SU-DHL-6 (cell line): Measurements from ENCODE around the gene IGF2R.

Experiments used
- H2AFZ ChIP-seq: fragments of 200-600 bp; sonication (generic); 2 replicates; pipeline ENCODE4 v1.6.1; 2014; ENCODE audit warnings: low read depth, mild to moderate bottlenecking, moderate library complexity, mixed read lengths, antibody characterized with exemption, low read length; ENCODE audit not compliant: severe bottlenecking
- H3F3A ChIP-seq: fragments of 200-600 bp; shearing (Covaris generic); 2 replicates; pipeline ENCODE4 v1.6.0; 2016; ENCODE audit warnings: antibody characterized with exemption, mild to moderate bottlenecking; ENCODE audit not compliant: insufficient read depth
- H3K27ac ChIP-seq: fragments of 200-600 bp; sonication (generic); 2 replicates; pipeline ENCODE4 v1.5.1; 2016; ENCODE audit warnings: low read depth, mild to moderate bottlenecking, low read length, moderate library complexity, mixed read lengths
- H3K27me3 ChIP-seq: fragments of 200-600 bp; sonication (generic), shearing (Covaris generic); 2 replicates; pipeline ENCODE4 v1.6.0; 2014; ENCODE audit warnings: mild to moderate bottlenecking, low read length
- H3K36me3 ChIP-seq: fragments of 200-600 bp; sonication (generic); 2 replicates; pipeline ENCODE4 v1.6.1; 2014; ENCODE audit warnings: mild to moderate bottlenecking, low read length, mixed read lengths
- H3K4me2 ChIP-seq: fragments of 300-600, 200-600 bp; shearing (Covaris generic), sonication (generic); 2 replicates; pipeline ENCODE4 v1.6.0; 2014; ENCODE audit warnings: low read length, low read depth, mild to moderate bottlenecking; ENCODE audit not compliant: poor library complexity, severe bottlenecking
- H3K4me3 ChIP-seq: fragments of 200-600 bp; sonication (generic); 2 replicates; pipeline ENCODE4 v1.5.1; 2014; ENCODE audit warnings: antibody characterized with exemption, low read length, mild to moderate bottlenecking, mixed read lengths; ENCODE audit not compliant: insufficient read depth, poor library complexity, severe bottlenecking
- H3K79me2 ChIP-seq: fragments of 200-600 bp; sonication (generic); 2 replicates; pipeline ENCODE4 v1.6.1; 2014; ENCODE audit warnings: mild to moderate bottlenecking, low read length, moderate library complexity; ENCODE audit not compliant: insufficient read depth
- H3K9ac ChIP-seq: fragments of 200-600 bp; sonication (generic); 2 replicates; pipeline ENCODE4 v1.7.0; 2014; ENCODE audit warnings: mild to moderate bottlenecking, low read length
- H3K9me2 ChIP-seq: fragments of 200-600 bp; sonication (generic); replicated peaks from 2 replicates; pipeline ENCODE4 v1.6.1; 2014; ENCODE audit warnings: low read length; ENCODE audit not compliant: insufficient read depth
- H3K9me3 ChIP-seq: fragments of 200-600 bp; sonication (generic); 2 replicates; pipeline ENCODE4 v1.6.1; 2014; ENCODE audit warnings: low read length, mixed read lengths; ENCODE audit not compliant: insufficient read depth
- H4K20me1 ChIP-seq: fragments of 200-600 bp; sonication (generic); 2 replicates; pipeline ENCODE4 v1.6.1; 2014; ENCODE audit warnings: low read depth, mild to moderate bottlenecking, antibody characterized with exemption, low read length, moderate library complexity, mixed read lengths
- EZH2phosphoT487 ChIP-seq: fragments of 200-600 bp; sonication (generic), shearing (Covaris generic); conservative IDR thresholded peaks from 2 replicates; pipeline ENCODE4 v1.6.1; 2018; ENCODE audit warnings: mild to moderate bottlenecking, antibody characterized with exemption, low read length, moderate library complexity, mixed read lengths
- TF ChIP-seq, protein P1 (sequence below): fragments of 200-600 bp; sonication (generic); IDR thresholded peaks from one replicate; pipeline ENCODE4 v1.5.1; 2017; ENCODE audit warnings: antibody characterized with exemption, mild to moderate bottlenecking, low read length, moderate library complexity; ENCODE audit not compliant: insufficient read depth, poor library complexity, severe bottlenecking

Gene IGF2R

DNA sequence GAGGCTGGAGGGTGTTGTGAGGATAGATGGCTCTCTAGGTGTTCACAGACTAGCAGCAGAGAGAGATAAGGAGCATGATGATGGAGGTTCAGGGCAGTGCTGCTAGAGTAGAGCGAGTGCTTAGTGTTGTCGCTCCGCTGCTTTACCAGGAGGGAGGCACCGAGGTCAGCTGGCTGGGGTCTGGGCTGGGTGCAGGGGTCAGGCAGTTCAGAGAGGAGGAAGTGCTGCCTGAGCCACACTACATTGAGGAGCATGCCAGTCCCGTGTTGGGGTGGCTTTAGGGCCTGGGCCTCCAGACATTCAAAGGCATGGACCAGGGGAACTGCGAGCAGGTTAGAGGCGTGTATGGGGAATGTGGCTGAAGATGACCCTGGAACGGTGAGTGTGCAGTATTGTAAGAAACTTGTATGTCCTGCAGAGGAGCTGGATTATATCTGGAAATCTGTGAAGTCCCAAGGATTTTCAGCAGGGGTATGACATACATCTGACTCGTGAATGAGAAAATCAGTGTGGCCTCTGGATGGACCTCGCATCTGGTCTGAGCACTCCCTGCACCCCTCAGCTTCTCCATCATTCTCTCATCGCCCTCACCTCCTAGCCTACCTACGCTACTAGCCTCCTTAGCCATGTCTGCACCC lies 66.9 kb downstream of the IGF2R start:
- 0 out of 2 replicates have a peak, but pooled peaks cover 4% of the 10 kb centered on the region for H3K36me3 ChIP-seq
- H3K9me2 ChIP-seq: no peaks in the 10 kb centered on the region
- no peak overlapping the region for H3K9ac ChIP-seq
- H3K4me2 ChIP-seq: no peak overlapping the region
- no peaks in the 10 kb centered on the region for H3K9me3 ChIP-seq
- H3K27me3 ChIP-seq: no peaks in the 10 kb centered on the region
- H3K4me3 ChIP-seq: no peak overlapping the region
- no peak overlapping the region for H2AFZ ChIP-seq
- H3F3A ChIP-seq: no peaks in the 10 kb centered on the region
- TF ChIP-seq, protein P1, sequence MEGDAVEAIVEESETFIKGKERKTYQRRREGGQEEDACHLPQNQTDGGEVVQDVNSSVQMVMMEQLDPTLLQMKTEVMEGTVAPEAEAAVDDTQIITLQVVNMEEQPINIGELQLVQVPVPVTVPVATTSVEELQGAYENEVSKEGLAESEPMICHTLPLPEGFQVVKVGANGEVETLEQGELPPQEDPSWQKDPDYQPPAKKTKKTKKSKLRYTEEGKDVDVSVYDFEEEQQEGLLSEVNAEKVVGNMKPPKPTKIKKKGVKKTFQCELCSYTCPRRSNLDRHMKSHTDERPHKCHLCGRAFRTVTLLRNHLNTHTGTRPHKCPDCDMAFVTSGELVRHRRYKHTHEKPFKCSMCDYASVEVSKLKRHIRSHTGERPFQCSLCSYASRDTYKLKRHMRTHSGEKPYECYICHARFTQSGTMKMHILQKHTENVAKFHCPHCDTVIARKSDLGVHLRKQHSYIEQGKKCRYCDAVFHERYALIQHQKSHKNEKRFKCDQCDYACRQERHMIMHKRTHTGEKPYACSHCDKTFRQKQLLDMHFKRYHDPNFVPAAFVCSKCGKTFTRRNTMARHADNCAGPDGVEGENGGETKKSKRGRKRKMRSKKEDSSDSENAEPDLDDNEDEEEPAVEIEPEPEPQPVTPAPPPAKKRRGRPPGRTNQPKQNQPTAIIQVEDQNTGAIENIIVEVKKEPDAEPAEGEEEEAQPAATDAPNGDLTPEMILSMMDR: no peak
- H3K79me2 ChIP-seq: no peaks in the 10 kb centered on the region
- no peak overlapping the region for H3K27ac ChIP-seq
- H4K20me1 ChIP-seq: no peaks in the 10 kb centered on the region

DNA sequence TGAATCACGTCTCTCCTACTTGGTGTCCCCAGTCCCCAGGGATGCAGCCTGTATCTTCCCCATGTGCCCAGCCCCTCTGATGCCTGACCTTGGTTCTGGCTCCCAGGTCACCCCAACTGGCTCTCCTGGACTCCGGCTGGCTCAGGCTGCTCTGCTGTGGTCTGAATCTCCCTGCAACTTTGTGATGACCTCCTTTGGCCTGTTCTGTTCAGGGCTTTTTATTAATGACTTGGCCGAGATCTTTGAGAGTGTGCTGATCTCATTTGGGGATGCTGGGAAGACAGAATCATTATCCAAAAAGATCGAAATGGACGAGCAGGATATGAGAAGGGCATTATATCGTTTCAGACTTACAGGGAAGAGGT lies 67.4 kb downstream of the IGF2R start:
- Histone ChIP-seq H3K4me3 (no peak overlapping the region), H3K4me2 (no peak overlapping the region), H3K9me3 (no peaks in the 10 kb centered on the region), H3K9me2 (no peaks in the 10 kb centered on the region), H3K9ac (no peak overlapping the region), H3K27ac (no peak overlapping the region), H3K27me3 (no peaks in the 10 kb centered on the region), H4K20me1 (no peaks in the 10 kb centered on the region), H3F3A (no peaks in the 10 kb centered on the region), H3K36me3 (0 out of 2 replicates have a peak, but pooled peaks cover 4% of the 10 kb centered on the region), H3K79me2 (no peaks in the 10 kb centered on the region), H2AFZ (no peak overlapping the region)
- TF ChIP-seq EZH2phosphoT487: no peak
- TF ChIP-seq, protein P1: no peak

DNA sequence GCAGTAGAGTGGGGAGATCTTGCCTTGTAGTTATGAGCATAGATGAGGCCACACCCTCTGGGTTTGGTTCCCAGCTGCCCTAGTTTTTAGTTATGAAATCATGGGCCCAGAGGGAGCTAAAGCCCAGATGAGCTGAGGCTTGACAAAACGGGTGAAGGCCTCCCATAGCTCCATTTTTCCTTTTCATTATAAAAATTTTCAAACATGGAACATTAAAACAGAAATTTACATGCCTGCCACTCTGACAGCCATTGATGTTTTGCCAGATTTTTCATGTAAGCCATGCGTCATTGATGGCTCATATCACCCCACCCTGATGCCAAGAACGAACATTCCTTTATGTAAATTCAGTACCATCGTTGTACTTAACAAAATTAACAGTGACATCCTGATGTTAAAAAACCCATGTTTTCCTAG lies 67.9 kb downstream of the IGF2R start:
- no peak for TF ChIP-seq EZH2phosphoT487
- TF ChIP-seq, protein P1: no peak
- Histone ChIP-seq H3K27me3 (no peaks in the 10 kb centered on the region), H2AFZ (no peak overlapping the region), H3K9me3 (no peaks in the 10 kb centered on the region), H3K9me2 (no peaks in the 10 kb centered on the region), H3K4me3 (no peak overlapping the region), H3K27ac (no peak overlapping the region), H3K79me2 (no peaks in the 10 kb centered on the region), H3K36me3 (0 out of 2 replicates have a peak, but pooled peaks cover 4% of the 10 kb centered on the region), H3K4me2 (no peak overlapping the region), H3K9ac (no peak overlapping the region), H3F3A (no peaks in the 10 kb centered on the region), H4K20me1 (no peaks in the 10 kb centered on the region)
